Mesendoderm (in vitro differentiated cells): ENCODE data around the gene NKAPL.
A peak's percentile ranks its signal among the peaks of the same experiment; 100 is the strongest.

Experiments
- DNase-seq: peaks from one replicate; pipeline ENCODE4 v3.0.0; 2013
- H2AK5ac ChIP-seq: 2 replicates; pipeline ENCODE4 v1.6.1; 2013; ENCODE audit warnings: low read length, inconsistent platforms
- H2BK120ac ChIP-seq: 2 replicates; pipeline ENCODE4 v1.6.1; 2013; ENCODE audit warnings: low read depth, mild to moderate bottlenecking, low read length, moderate library complexity, mixed read lengths
- H2BK15ac ChIP-seq: replicated peaks from 2 replicates; pipeline ENCODE4 v1.6.1; 2013; ENCODE audit warnings: low read depth, mild to moderate bottlenecking, moderate library complexity
- H2BK5ac ChIP-seq: 2 replicates; pipeline ENCODE4 v1.6.1; 2013; ENCODE audit warnings: low read length, inconsistent platforms
- H3K18ac ChIP-seq: 2 replicates; pipeline ENCODE4 v1.6.1; 2013; ENCODE audit warnings: mild to moderate bottlenecking, low read length, mixed read lengths
- H3K23ac ChIP-seq: one replicate; pipeline ENCODE4 v1.6.1; 2013; ENCODE audit warnings: low read length
- H3K27ac ChIP-seq: 2 replicates; pipeline ENCODE4 v1.5.1; 2013; ENCODE audit warnings: low read depth, mild to moderate bottlenecking, inconsistent platforms, low read length, moderate library complexity
- H3K27me3 ChIP-seq: 2 replicates; pipeline ENCODE4 v1.6.1; 2013; ENCODE audit warnings: low read length, control low read depth, mild to moderate bottlenecking, inconsistent platforms; ENCODE audit not compliant: insufficient read depth, poor library complexity
- H3K36me3 ChIP-seq: 2 replicates; pipeline ENCODE4 v1.6.1; 2013; ENCODE audit warnings: low read length, inconsistent platforms; ENCODE audit not compliant: control insufficient read depth, insufficient read depth
- H3K4ac ChIP-seq: one replicate; pipeline ENCODE4 v1.6.1; 2013; ENCODE audit warnings: low read depth, mild to moderate bottlenecking, low read length, moderate library complexity
- H3K4me1 ChIP-seq: 2 replicates; pipeline ENCODE4 v1.6.1; 2013; ENCODE audit warnings: low read depth, low read length, inconsistent platforms; ENCODE audit not compliant: control insufficient read depth
- H3K4me2 ChIP-seq: 2 replicates; pipeline ENCODE4 v1.6.1; 2013; ENCODE audit warnings: low read length
- H3K4me3 ChIP-seq: 2 replicates; pipeline ENCODE4 v1.5.1; 2013; ENCODE audit warnings: mild to moderate bottlenecking, low read length
- H3K56ac ChIP-seq: one replicate; pipeline ENCODE4 v1.6.1; 2013; ENCODE audit warnings: low read length
- H3K79me1 ChIP-seq: 2 replicates; pipeline ENCODE4 v1.6.1; 2013; ENCODE audit warnings: low read length, inconsistent platforms
- H3K79me2 ChIP-seq: 2 replicates; pipeline ENCODE4 v1.6.1; 2013; ENCODE audit warnings: mild to moderate bottlenecking, low read length; ENCODE audit not compliant: control insufficient read depth, insufficient read depth
- H3K9ac ChIP-seq: 2 replicates; pipeline ENCODE4 v1.6.1; 2013; ENCODE audit warnings: low read length, inconsistent platforms
- H4K5ac ChIP-seq: one replicate; pipeline ENCODE4 v1.6.1; 2013; ENCODE audit warnings: low read length
- H4K8ac ChIP-seq: one replicate; pipeline ENCODE4 v1.6.1; 2013; ENCODE audit warnings: low read depth, mild to moderate bottlenecking, control low read depth, low read length, moderate library complexity
- WGBS: extraction: QIAGEN DNeasy Blood & Tissue Kit; methylation state at CpG from one replicate; pipeline ENCODE4 v1.1.7; 2013; ENCODE audit warnings: low lambda C conversion rate, missing lambda C conversion rate; ENCODE audit not compliant: insufficient coverage; ENCODE audit errors: extremely low coverage; 5-methylcytosine and 5-hydroxymethylcytosine counted together

Gene NKAPL

DNA sequence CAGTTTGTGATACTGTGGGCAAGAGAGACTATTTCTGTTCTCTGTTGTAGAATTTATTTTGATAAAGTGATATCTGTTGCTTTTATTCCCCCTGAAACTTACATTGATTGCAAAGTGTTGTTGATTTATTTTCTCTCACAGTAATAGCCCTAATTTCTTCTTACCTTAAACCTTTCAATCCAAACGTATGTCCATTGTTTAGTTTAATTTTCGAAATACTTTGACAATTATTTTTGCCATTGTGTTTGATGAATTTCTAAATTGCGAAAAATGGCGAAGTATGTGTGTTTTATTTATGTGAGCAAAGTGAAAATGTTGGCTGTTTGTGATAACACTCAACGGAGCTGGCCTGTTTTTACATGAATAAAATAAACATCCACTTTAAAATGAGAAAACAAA, 7.5 kb downstream of the NKAPL start:
- Histone ChIP-seq H2AK5ac (no peak overlapping the region), H4K8ac (no peak overlapping the region), H3K9ac (peak overlapping the region; percentile 65), H3K79me1 (peaks cover 2% of the 10 kb centered on the region), H3K36me3 (no peaks in the 10 kb centered on the region), H4K5ac (no peak overlapping the region), H3K4ac (no peak overlapping the region), H2BK15ac (no peak overlapping the region), H3K18ac (no peak overlapping the region), H3K27ac (no peak overlapping the region), H2BK120ac (no peak overlapping the region), H2BK5ac (no peak overlapping the region), H3K27me3 (no peaks in the 10 kb centered on the region), H3K4me2 (no peak overlapping the region), H3K23ac (no peak overlapping the region), H3K4me1 (no peaks in the 10 kb centered on the region), H3K4me3 (no peak overlapping the region), H3K79me2 (peaks cover 6% of the 10 kb centered on the region), H3K56ac (no peak overlapping the region)
- DNase-seq: no peak
- WGBS: 100% methylated on average over 2 of the region's 5 CpGs

DNA sequence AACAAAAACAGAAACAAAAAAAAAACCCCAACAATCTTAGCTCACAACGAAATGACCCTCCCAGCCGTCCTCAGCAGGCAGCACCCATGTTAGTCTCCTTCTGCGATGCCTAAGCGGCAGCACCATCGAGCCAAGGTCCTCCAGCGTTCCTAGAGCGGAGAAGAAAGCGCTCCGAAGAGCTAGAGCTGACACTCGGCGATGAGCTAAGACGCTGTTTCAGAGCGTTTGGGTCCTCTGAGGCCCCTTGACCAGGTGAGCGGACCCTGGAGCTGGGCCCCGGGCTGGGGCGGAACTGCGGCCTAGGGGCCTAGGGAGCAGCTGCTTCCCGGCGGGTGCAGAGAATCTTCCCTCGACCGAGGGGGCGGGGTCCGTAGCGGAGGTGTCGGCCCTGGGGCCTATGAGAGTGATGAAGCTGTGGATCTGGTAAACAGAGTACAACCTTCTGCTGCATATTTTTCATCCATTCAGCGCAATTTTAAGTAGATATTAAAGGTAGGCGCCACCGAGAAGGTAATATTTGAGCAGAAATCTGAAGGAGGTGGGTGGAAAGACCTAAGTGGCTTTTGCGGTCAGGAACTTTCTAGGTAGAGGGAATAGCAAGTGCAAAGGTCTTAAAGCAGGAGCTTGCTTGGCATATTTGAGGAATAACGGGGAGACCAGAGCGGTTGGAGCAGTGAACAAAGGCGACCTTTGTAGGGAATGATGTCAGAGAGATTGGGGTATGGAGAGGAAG, 8.0 kb downstream of the NKAPL start, which contains the start of gene ZSCAN26:
ZSCAN26 (plus strand) TSS at position 182 of the 733 bp plus-strand sequence. CDS start 4,777 bp downstream, outside the sequence.
- Histone ChIP-seq H3K9ac (peak within 1 kb of the TSS; percentile 65), H3K79me1 (peaks cover 2% of the 10 kb centered on the region), H3K56ac (peak within 1 kb of the TSS; percentile 74)

DNA sequence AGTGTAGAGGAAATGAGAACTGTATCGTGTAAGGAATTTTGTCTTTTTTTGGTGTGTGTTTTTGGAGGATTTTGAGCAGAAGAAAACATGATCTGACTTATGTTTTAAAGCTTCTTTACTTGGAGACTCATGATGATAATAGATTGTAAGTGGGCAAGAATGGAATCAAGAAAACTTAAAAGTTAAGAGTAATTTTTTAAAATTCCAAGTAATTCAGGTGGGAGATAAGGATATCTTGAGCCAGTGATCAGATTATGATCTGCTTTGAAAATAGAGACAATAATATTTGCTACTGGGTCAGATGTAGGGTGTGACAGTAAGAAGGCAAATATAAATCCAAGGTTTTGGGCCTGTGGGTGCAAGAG, 8.6 kb downstream of the NKAPL start:
- H2BK120ac ChIP-seq: no peak overlapping the region
- H3K36me3 ChIP-seq: peaks cover 2% of the 10 kb centered on the region
- H2BK5ac ChIP-seq: no peak overlapping the region
- peaks cover 6% of the 10 kb centered on the region for H3K79me2 ChIP-seq
- H3K9ac ChIP-seq: peak overlapping the region; percentile 65
- no peak overlapping the region for H3K4ac ChIP-seq
- H3K27me3 ChIP-seq: no peaks in the 10 kb centered on the region
- no peak overlapping the region for H2AK5ac ChIP-seq
- no peak for DNase-seq
- H4K8ac ChIP-seq: no peak overlapping the region
- peak overlapping the region; percentile 32 for H3K4me3 ChIP-seq
- H3K79me1 ChIP-seq: peaks cover 2% of the 10 kb centered on the region
- H3K23ac ChIP-seq: no peak overlapping the region
- no peak overlapping the region for H3K27ac ChIP-seq
- peak overlapping the region; percentile 93 for H3K4me2 ChIP-seq
- no peaks in the 10 kb centered on the region for H3K4me1 ChIP-seq
- WGBS: 100% methylated on average over 1 of the region's 1 CpG
- no peak overlapping the region for H2BK15ac ChIP-seq
- H4K5ac ChIP-seq: no peak overlapping the region
- peak overlapping the region; percentile 74 for H3K56ac ChIP-seq
- H3K18ac ChIP-seq: no peak overlapping the region

More for the DNA sequence above, 8.0 kb downstream of the NKAPL start, which contains the start of gene ZSCAN26:
- no CpG with 5 or more reads among the region's 32 CpGs for WGBS
- no peak within 1 kb of the TSS for H2BK15ac ChIP-seq
- H3K4me3 ChIP-seq: peak within 1 kb of the TSS; percentile 32
- H4K8ac ChIP-seq: no peak within 1 kb of the TSS
- H2AK5ac ChIP-seq: no peak within 1 kb of the TSS
- no peak within 1 kb of the TSS for H2BK5ac ChIP-seq
- H3K36me3 ChIP-seq: peaks cover under 1% of the 10 kb centered on the region
- H2BK120ac ChIP-seq: no peak within 1 kb of the TSS
- no peak within 1 kb of the TSS for H3K23ac ChIP-seq
- H3K27me3 ChIP-seq: no peaks in the 10 kb centered on the region
- H4K5ac ChIP-seq: no peak within 1 kb of the TSS
- H3K4me2 ChIP-seq: peak within 1 kb of the TSS; percentile 93
- peak; percentile 96 for DNase-seq
- peaks cover 6% of the 10 kb centered on the region for H3K79me2 ChIP-seq
- H3K4me1 ChIP-seq: no peaks in the 10 kb centered on the region
- H3K18ac ChIP-seq: peak within 1 kb of the TSS; percentile 24
- no peak within 1 kb of the TSS for H3K4ac ChIP-seq
- H3K27ac ChIP-seq: peak within 1 kb of the TSS; percentile 18

DNA sequence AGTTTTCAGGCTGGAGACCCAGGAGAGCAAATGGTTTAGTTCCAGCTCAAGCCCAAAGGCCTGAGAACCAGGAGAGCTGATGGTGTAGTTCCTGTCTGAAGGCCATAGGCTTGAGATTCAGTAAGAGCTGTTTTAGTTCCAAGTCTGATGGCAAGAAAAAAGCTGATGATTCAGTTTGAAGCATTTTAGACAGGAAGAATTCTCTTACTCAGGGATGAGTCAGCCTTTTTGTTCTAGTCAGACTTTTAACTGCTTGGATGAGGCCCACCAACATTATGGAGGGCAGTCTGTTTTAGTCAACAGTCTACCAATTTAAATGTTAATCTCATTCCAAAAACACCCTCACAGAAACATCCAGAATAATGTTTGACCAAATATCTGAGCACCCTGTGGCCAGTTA, 10.4 kb downstream of the NKAPL start:
- H3K4ac ChIP-seq: no peak overlapping the region
- H3K4me3 ChIP-seq: no peak overlapping the region
- H2BK120ac ChIP-seq: no peak overlapping the region
- peaks cover 6% of the 10 kb centered on the region for H3K79me2 ChIP-seq
- H2BK5ac ChIP-seq: no peak overlapping the region
- no peaks in the 10 kb centered on the region for H3K27me3 ChIP-seq
- no peak overlapping the region for H3K56ac ChIP-seq
- no peak overlapping the region for H4K8ac ChIP-seq
- DNase-seq: peak; percentile 9
- H3K18ac ChIP-seq: no peak overlapping the region
- H3K23ac ChIP-seq: no peak overlapping the region
- H2BK15ac ChIP-seq: no peak overlapping the region
- H3K27ac ChIP-seq: no peak overlapping the region
- no peak overlapping the region for H4K5ac ChIP-seq
- peaks cover 2% of the 10 kb centered on the region for H3K79me1 ChIP-seq
- no peak overlapping the region for H2AK5ac ChIP-seq
- H3K4me2 ChIP-seq: no peak overlapping the region
- H3K36me3 ChIP-seq: peaks cover 2% of the 10 kb centered on the region
- no peak overlapping the region for H3K9ac ChIP-seq
- H3K4me1 ChIP-seq: no peaks in the 10 kb centered on the region

DNA sequence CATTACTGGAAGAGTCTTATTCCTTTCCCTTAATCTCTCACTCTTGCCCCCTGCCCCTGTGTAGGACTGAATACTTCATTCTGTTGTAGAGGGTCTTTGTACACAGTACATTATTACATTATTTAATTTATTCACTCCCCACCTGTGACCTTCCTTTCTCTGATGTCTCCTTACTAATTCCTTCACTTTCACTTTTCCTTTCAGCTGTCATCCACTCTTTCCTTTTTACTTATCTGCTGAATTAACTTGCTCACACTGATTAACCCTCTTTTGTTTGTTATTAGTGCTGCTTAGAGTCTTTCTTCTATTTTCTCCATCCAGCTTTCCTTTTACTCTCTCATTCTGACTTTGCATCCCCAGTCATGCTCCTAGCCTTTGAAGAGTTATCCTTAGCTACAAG, 15.8 kb downstream of the NKAPL start:
- H3K4me1 ChIP-seq: no peaks in the 10 kb centered on the region
- no peaks in the 10 kb centered on the region for H3K27me3 ChIP-seq
- H2BK5ac ChIP-seq: no peak overlapping the region
- no peak overlapping the region for H2BK120ac ChIP-seq
- no peak overlapping the region for H3K4ac ChIP-seq
- no peak overlapping the region for H4K5ac ChIP-seq
- peaks cover 4% of the 10 kb centered on the region for H3K36me3 ChIP-seq
- H3K18ac ChIP-seq: no peak overlapping the region
- H3K79me1 ChIP-seq: peaks cover 2% of the 10 kb centered on the region
- H3K9ac ChIP-seq: no peak overlapping the region
- H3K23ac ChIP-seq: no peak overlapping the region
- H2BK15ac ChIP-seq: no peak overlapping the region
- no peaks in the 10 kb centered on the region for H3K79me2 ChIP-seq
- H3K4me3 ChIP-seq: no peak overlapping the region
- H2AK5ac ChIP-seq: no peak overlapping the region
- no peak overlapping the region for H3K56ac ChIP-seq
- no peak for DNase-seq
- no peak overlapping the region for H3K27ac ChIP-seq
- H3K4me2 ChIP-seq: no peak overlapping the region
- H4K8ac ChIP-seq: no peak overlapping the region

DNA sequence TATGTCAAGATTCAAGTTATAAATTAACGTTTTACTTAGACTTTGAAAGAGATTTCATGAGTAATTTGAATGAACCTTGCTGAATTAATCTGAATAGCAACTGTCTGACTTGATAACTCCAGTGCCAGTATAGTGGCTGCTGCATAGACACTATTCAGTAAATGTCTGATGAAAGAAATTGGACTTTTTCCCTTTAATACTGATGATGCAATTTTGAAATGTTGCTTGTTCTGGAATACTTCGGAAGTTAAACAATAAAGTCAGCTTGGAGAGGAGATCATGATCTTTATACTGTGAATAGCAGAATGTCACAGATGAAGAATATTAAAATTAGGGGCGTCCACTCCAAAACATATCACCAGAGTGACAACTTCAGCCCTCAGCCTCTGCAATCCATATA, 18.6 kb downstream of the NKAPL start:
- no CpG with 5 or more reads among the region's 3 CpGs for WGBS
- no peak overlapping the region for H3K4me3 ChIP-seq
- no peak overlapping the region for H2BK120ac ChIP-seq
- no peak overlapping the region for H3K18ac ChIP-seq
- H3K27me3 ChIP-seq: no peaks in the 10 kb centered on the region
- H3K4ac ChIP-seq: no peak overlapping the region
- no peak overlapping the region for H4K8ac ChIP-seq
- no peak overlapping the region for H3K9ac ChIP-seq
- no peak overlapping the region for H2BK5ac ChIP-seq
- no peak for DNase-seq
- H3K4me2 ChIP-seq: no peak overlapping the region
- no peak overlapping the region for H3K56ac ChIP-seq
- no peak overlapping the region for H2AK5ac ChIP-seq
- no peak overlapping the region for H3K27ac ChIP-seq
- H3K23ac ChIP-seq: no peak overlapping the region
- no peak overlapping the region for H2BK15ac ChIP-seq
- peaks cover 2% of the 10 kb centered on the region for H3K4me1 ChIP-seq
- H4K5ac ChIP-seq: no peak overlapping the region
- H3K79me1 ChIP-seq: peaks cover 2% of the 10 kb centered on the region
- H3K36me3 ChIP-seq: peaks cover 2% of the 10 kb centered on the region
- peaks cover 4% of the 10 kb centered on the region for H3K79me2 ChIP-seq
